ENCODE measurements around the gene CSHL1.
A peak's percentile ranks its signal among the peaks of the same experiment; 100 is the strongest.

The CSHL1 gene

GRCh38 chr17:63911041-63911635, at the start of gene CSHL1:
TSS of gene CSHL1 (minus strand) at chr17:63911258. CDS start at chr17:63911196, 62 bp downstream.
- DNase-seq (ENCODE audit: low read depth): no peak

- no peak for DNase-seq (ENCODE audit: low read depth)
Measured at GRCh38 chr17:63960430-63960829, 49.4 kb upstream of the CSHL1 start.

- DNase-seq (ENCODE audit: low read depth): no peak
Measured at GRCh38 chr17:63960006-63960405, 48.9 kb upstream of the CSHL1 start.

- DNase-seq (ENCODE audit: low read depth): no peak
Measured at GRCh38 chr17:63956296-63956920, 45.4 kb upstream of the CSHL1 start.

GRCh38 chr17:63955791-63956190, 44.7 kb upstream of the CSHL1 start:
- DNase-seq (ENCODE audit: low read depth): no peak

GRCh38 chr17:63955232-63955631, 44.2 kb upstream of the CSHL1 start:
- DNase-seq (ENCODE audit: low read depth): no peak

GRCh38 chr17:63954402-63955063, 43.5 kb upstream of the CSHL1 start:
- DNase-seq (ENCODE audit: low read depth): no peak

- DNase-seq (ENCODE audit: low read depth): no peak
Measured at GRCh38 chr17:63950940-63951907, 40.2 kb upstream of the CSHL1 start.

GRCh38 chr17:63949576-63950250, 38.7 kb upstream of the CSHL1 start:
- DNase-seq (ENCODE audit: low read depth): no peak

GRCh38 chr17:63948521-63948920, 37.5 kb upstream of the CSHL1 start:
- no peak for DNase-seq (ENCODE audit: low read depth)

- DNase-seq (ENCODE audit: low read depth): no peak
Measured at GRCh38 chr17:63947711-63948330, 36.8 kb upstream of the CSHL1 start.

GRCh38 chr17:63946440-63947363, 35.6 kb upstream of the CSHL1 start:
- peak; percentile 41 for DNase-seq (ENCODE audit: low read depth)

GRCh38 chr17:63945784-63946439, 34.9 kb upstream of the CSHL1 start:
- DNase-seq (ENCODE audit: low read depth): no peak

GRCh38 chr17:63944736-63945499, 33.9 kb upstream of the CSHL1 start:
- no peak for DNase-seq (ENCODE audit: low read depth)

- DNase-seq (ENCODE audit: low read depth): no peak
Measured at GRCh38 chr17:63943745-63944144, 32.7 kb upstream of the CSHL1 start.

GRCh38 chr17:63942309-63942985, 31.4 kb upstream of the CSHL1 start:
- DNase-seq (ENCODE audit: low read depth): no peak

GRCh38 chr17:63941751-63942150, 30.7 kb upstream of the CSHL1 start:
- DNase-seq (ENCODE audit: low read depth): no peak

GRCh38 chr17:63941162-63941561, 30.1 kb upstream of the CSHL1 start:
- no peak for DNase-seq (ENCODE audit: low read depth)

Data from activated T-cell treated with anti-CD3 and anti-CD28 coated beads for 24 hours (primary cell).